Measurements from ENCODE around the gene NUDT3.
"Not testable (repeated sequence)": the region's sequence is repeated elsewhere in the genome, so short reads cannot be mapped to it uniquely, and the experiment has no call there.

NUDT3 gene

DNA sequence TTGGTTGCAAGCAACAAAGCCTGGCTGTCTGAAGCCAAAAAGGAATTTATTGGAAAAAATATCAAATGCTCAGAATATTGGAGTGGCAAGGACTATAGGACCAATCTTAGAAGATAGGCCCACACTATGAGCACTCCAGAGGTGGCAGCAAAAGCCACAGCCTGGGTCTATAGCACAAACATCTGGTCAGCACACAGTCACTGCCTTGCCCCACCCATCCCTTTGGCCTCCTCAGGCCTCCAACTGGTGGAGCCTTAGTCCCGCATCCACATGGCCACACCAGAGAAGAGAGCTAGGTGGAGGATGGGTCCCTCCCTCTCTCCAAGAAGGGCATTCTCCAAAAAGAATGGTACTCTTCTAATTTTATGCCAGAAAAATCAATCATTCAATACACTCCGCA is 14.0 kb downstream of the NUDT3 start:
- no peak overlapping the region for H3K4me3 ChIP-seq (ENCODE audit: low read depth, low read length)
- no peak for DNase-seq (ENCODE audit: low read depth)
- no peak for TF ChIP-seq CTCF (conservative IDR thresholded peaks at IDR 0.05; ENCODE audit: low read depth, low read length)

DNA sequence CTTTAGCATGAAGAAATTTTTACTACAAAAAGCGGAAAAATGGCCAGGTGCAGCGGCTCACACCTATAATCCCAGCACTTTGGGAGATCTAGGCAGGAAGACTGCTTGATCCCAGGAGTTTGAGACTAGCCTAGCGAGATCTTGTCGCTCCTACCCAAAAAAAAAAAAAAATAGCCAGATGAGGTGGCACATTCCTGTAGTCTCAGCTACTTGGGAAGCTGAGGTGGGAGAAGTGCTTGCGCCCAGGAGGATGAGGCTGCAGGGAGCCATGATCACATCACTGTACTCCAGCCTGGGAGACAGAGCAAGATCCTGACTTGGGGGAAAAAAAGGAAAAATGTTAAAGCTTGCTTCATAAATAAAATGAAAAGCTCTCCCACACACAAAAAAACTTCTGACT is 14.5 kb downstream of the NUDT3 start:
- DNase-seq (ENCODE audit: low read depth), result no peak
- no peak overlapping the region for H3K4me3 ChIP-seq (ENCODE audit: low read depth, low read length)
- TF ChIP-seq CTCF (conservative IDR thresholded peaks at IDR 0.05; ENCODE audit: low read depth, low read length), result no peak

DNA sequence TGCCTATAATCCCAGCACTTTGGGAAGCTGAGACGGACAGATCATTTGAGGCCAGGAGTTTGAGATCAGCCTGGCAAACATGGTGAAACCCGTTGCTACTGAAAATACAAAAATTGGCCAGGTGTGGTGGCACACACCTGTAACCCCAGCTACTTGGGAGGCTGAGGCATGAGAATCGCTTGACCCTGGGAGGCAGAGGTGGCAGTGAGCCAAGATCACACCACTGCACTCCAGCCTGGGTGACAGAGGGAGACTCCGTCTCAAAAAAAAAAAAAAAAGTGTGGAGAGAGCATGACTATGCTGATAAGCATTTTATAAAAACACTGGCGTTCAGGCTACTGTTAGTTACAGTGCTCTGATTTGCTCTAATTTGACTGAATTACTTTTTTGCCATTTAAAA is 14.9 kb downstream of the NUDT3 start:
- DNase-seq (ENCODE audit: low read depth); H3K4me3 ChIP-seq (ENCODE audit: low read depth, low read length): not testable (repeated sequence)

- DNase-seq (ENCODE audit: low read depth), result no peak
- no peak for TF ChIP-seq CTCF (conservative IDR thresholded peaks at IDR 0.05; ENCODE audit: low read depth, low read length)
- H3K4me3 ChIP-seq (ENCODE audit: low read depth, low read length), result no peak overlapping the region
Observed at GRCh38 chr6:34375833-34376232, 16.6 kb downstream of the NUDT3 start.

DNA sequence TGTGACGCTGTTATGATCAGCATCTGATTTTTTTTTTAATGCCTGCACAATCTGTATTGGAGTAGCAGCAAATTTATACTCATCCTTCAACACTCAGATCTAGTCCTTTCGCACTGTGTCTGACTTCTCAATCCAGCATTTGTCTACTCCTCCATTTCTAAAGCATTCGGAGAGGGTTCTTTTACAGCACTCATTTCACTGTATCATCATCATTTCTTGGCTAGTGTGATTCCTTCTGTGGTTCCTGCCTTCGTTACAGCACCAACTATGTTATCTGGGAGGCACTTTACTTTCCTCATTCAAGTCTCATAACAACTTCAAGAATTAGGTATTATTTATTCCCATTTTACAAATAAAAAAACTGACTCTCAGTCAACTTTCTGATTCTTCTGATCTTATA is 18.0 kb downstream of the NUDT3 start:
- no peak overlapping the region for H3K4me3 ChIP-seq (ENCODE audit: low read depth, low read length)
- TF ChIP-seq CTCF (conservative IDR thresholded peaks at IDR 0.05; ENCODE audit: low read depth, low read length), result no peak
- no peak for DNase-seq (ENCODE audit: low read depth)

DNA sequence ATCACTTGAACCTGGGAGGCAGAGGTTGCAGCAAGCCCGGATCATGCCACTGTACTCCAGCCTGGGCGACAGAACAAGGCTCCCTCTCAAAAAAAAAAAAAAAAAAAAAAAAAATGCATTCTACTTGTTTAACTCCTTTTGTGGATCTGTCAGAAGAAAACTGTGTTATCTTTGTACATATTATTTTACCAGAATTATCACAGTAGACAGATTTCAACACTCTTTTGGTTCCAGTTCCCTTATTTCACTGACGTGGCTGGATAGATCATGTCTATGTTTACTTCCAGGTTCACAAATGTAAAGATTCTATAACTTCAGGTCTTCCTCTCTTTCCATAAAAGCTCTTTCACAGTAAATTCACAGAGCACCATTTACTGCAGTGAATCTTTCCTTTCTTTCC is 18.4 kb downstream of the NUDT3 start:
- H3K4me3 ChIP-seq (ENCODE audit: low read depth, low read length), result no peak overlapping the region
- no peak for TF ChIP-seq CTCF (conservative IDR thresholded peaks at IDR 0.05; ENCODE audit: low read depth, low read length)
- DNase-seq (ENCODE audit: low read depth), result no peak

DNA sequence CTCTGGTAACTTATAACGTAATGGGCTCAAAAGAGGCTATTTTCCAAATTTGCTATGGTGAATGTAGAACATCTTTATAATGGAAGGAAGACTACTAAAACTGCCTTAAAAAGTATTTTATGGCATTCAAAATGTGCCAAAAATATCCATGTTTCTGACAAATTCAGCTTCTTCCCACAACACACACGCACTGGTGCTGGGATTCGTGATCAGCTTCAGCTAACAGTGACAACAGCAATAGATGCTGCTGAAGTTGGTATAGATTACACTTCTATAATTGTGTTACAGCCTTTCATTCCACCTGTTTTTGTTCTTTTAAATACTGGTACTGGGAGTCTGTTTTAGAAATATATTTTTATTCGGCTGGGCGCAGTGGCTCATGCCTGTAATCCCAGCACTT is 19.0 kb downstream of the NUDT3 start:
- TF ChIP-seq CTCF (conservative IDR thresholded peaks at IDR 0.05; ENCODE audit: low read depth, low read length), result no peak
- H3K4me3 ChIP-seq (ENCODE audit: low read depth, low read length), result no peak overlapping the region
- no peak for DNase-seq (ENCODE audit: low read depth)

- not testable (repeated sequence) for DNase-seq (ENCODE audit: low read depth); H3K4me3 ChIP-seq (ENCODE audit: low read depth, low read length)
Observed at GRCh38 chr6:34371865-34372264, 20.6 kb downstream of the NUDT3 start.

All from choroid plexus epithelial cell (primary cell).